AG09319 (cell line): ENCODE data around the gene STMP1.
"Not testable (repeated sequence)": the region's sequence is repeated elsewhere in the genome, so short reads cannot be mapped to it uniquely, and the experiment has no call there.

Experiments
- DNase-seq: peaks from one replicate; pipeline ENCODE4 v3.0.0-alpha.2; 2010; ENCODE audit warnings: low read depth; ENCODE audit errors: extremely low read depth
- CTCF ChIP-seq: IDR thresholded peaks from 2 replicates; pipeline ENCODE4 v1.5.1; 2011; ENCODE audit warnings: low read depth, mild to moderate bottlenecking, inconsistent platforms, low read length, moderate library complexity

STMP1 gene

GRCh38 chr7:135634191-135634878 is 28.0 kb upstream of the STMP1 start:
- DNase-seq, result no peak
- no peak for TF ChIP-seq CTCF

GRCh38 chr7:135639690-135640089 is 22.6 kb upstream of the STMP1 start:
- not testable (repeated sequence) for DNase-seq

GRCh38 chr7:135644154-135644553 is 18.2 kb upstream of the STMP1 start:
- no peak for DNase-seq
- no peak for TF ChIP-seq CTCF

- TF ChIP-seq CTCF, result no peak
These were observed 17.6 kb upstream of the STMP1 start for GRCh38 chr7:135644729-135645128.

GRCh38 chr7:135645296-135645904 is 16.9 kb upstream of the STMP1 start:
- TF ChIP-seq CTCF, result peak; percentile 72
- DNase-seq, result no peak

More at GRCh38 chr7:135644729-135645128, 17.6 kb upstream of the STMP1 start:
- DNase-seq, result no peak

- TF ChIP-seq CTCF, result no peak
- DNase-seq, result no peak
These were observed 14.6 kb upstream of the STMP1 start for GRCh38 chr7:135647755-135648154.

GRCh38 chr7:135648235-135648634 is 14.1 kb upstream of the STMP1 start:
- TF ChIP-seq CTCF, result no peak
- no peak for DNase-seq
